ENCODE measurements around the gene EPB41L3.

GRCh38 chr18:5530629-5531178 lies 13.1 kb downstream of the EPB41L3 start:
- TF ChIP-seq IRF2 (CRISPR knock-in tag; IDR thresholded peaks at IDR 0.05; ENCODE audit: borderline replicate concordance, low read depth) (no peak), CTCF (IDR thresholded peaks at IDR 0.05) (no peak), E2F5 (CRISPR knock-in tag; IDR thresholded peaks at IDR 0.05) (no peak), ATF1 (CRISPR knock-in tag; IDR thresholded peaks at IDR 0.05) (no peak), USF2 (CRISPR knock-in tag; IDR thresholded peaks at IDR 0.05) (no peak), FOXP4 (CRISPR knock-in tag; IDR thresholded peaks at IDR 0.05) (no peak), ATF3 (CRISPR knock-in tag; conservative IDR thresholded peaks at IDR 0.05) (no peak), NFE2L1 (CRISPR knock-in tag; IDR thresholded peaks at IDR 0.05) (no peak)
